NK-92 (cell line): Measurements from ENCODE around the gene LCE3B.

ENCODE experiments used
- DNase-seq: peaks from one replicate; lab custom pipeline; 2025; ENCODE audit not compliant: unreplicated experiment; lab: John Stamatoyannopoulos, UW

LCE3B gene

GRCh38 chr1:152657677-152658076 lies 44.1 kb downstream of the LCE3B start:
- DNase-seq = no peak

GRCh38 chr1:152658649-152659048 lies 45.0 kb downstream of the LCE3B start:
- no peak for DNase-seq

- no peak for DNase-seq
Measured at GRCh38 chr1:152663098-152663497, 49.5 kb downstream of the LCE3B start, which contains the start of gene LCE2D. Gene LCE2D (plus strand): TSS chr1:152663380. CDS start chr1:152664106, 726 bp downstream.
